Central memory CD8-positive, alpha-beta T cell (primary cell): ENCODE measurements around the gene S100B.
"Not testable (repeated sequence)": the region's sequence is repeated elsewhere in the genome, so short reads cannot be mapped to it uniquely, and the experiment has no call there.

Experiments used
- ATAC-seq: fragments of 150-1000 bp; cut with Tn5 transposase; replicated peaks from 2 replicates; pipeline ENCODE4 v1.10.0; 2022; ENCODE audit warnings: mild to moderate bottlenecking, moderate FRiP score, moderate number of reproducible peaks; ENCODE audit not compliant: poor library complexity, severe bottlenecking; ENCODE audit errors: extremely low read depth
- DNase-seq, 2 donors: peaks; one replicate each; pipeline ENCODE4 v3.0.0; 2021; ENCODE audit warnings: low spot score in 2 of 2
- H3K27ac Mint-ChIP-seq: one replicate; pipeline ENCODE4 v1.8.0; 2022; ENCODE audit warnings: low read depth, mild to moderate bottlenecking, moderate library complexity, mixed read lengths
- H3K27me3 Mint-ChIP-seq: one replicate; pipeline ENCODE4 v1.8.0; 2022; ENCODE audit warnings: mixed read lengths
- H3K36me3 Mint-ChIP-seq: one replicate; pipeline ENCODE4 v1.8.0; 2022; ENCODE audit warnings: mild to moderate bottlenecking, moderate library complexity, mixed read lengths; ENCODE audit not compliant: insufficient read depth
- H3K4me1 Mint-ChIP-seq: one replicate; pipeline ENCODE4 v1.8.0; 2022; ENCODE audit warnings: mixed read lengths
- H3K4me3 Mint-ChIP-seq: one replicate; pipeline ENCODE4 v1.8.0; 2022; ENCODE audit warnings: mild to moderate bottlenecking, moderate library complexity, mixed read lengths
- H3K9me3 Mint-ChIP-seq: one replicate; pipeline ENCODE4 v1.8.0; 2022; ENCODE audit warnings: mixed read lengths

Gene S100B

DNA sequence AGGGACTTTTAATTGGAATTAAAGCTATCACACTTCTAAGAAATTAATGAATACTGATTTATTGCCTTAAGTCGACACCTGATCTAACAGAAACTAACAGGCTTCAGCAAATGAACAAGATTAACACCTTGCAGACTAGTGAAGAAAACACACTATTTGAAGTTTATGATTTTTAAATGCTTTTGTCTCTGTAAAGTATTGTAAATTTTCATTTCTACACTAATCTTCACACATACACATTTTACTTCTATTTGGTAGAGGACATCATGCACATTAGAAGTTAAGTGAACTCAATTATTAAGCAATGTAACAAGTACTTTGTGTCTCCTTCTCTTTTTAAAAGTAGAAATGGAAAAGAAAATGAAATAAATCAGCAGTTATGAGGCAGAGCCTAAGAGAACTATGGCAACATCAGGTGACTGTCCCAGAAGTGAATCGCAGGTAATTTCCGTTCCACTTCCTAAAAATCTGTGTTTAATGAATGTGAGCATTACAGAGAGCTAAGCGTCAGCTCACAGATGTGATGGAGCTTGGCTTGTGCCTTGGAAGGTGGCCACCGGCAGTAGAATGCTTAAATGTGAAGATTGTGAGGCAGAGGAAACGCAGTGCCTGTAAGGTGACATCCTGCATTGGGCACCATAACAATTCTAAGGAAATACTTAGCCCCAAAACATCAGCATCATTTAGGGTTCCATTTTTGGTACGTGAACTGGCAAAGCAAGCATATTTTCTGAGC is 31.8 kb upstream of the S100B start:
- ATAC-seq (no peak), DNase-seq (no peak)
- H3K36me3 Mint-ChIP-seq = peaks cover 34% of the 10 kb centered on the region
- peaks cover 60% of the 10 kb centered on the region for H3K4me1 Mint-ChIP-seq
- peak overlapping the region; percentile 90 for H3K4me3 Mint-ChIP-seq
- peak overlapping the region; percentile 96 for H3K27ac Mint-ChIP-seq
- no peaks in the 10 kb centered on the region for H3K27me3 Mint-ChIP-seq
- H3K9me3 Mint-ChIP-seq = no peaks in the 10 kb centered on the region

DNA sequence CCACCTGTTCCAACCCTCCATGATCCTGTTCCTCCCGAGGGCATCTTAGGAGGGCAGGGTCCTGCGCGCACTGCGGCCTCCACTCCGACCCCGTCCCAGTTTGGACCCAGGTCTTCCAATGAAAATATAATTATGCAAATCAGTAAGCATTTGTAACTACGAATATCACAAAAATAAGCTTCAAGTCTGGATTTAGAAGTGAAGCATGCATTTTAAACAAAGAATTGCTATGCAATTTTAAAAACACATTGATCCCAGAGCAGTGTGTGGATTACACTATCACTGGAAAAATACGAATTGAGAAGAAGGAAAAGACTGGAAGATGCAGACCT is 31.3 kb upstream of the S100B start:
- DNase-seq (no peak), ATAC-seq (no peak)
- H3K9me3 Mint-ChIP-seq = no peaks in the 10 kb centered on the region
- H3K27ac Mint-ChIP-seq = peak overlapping the region; percentile 96
- H3K27me3 Mint-ChIP-seq = peaks cover 2% of the 10 kb centered on the region
- H3K4me1 Mint-ChIP-seq = peaks cover 54% of the 10 kb centered on the region
- peaks cover 32% of the 10 kb centered on the region for H3K36me3 Mint-ChIP-seq
- H3K4me3 Mint-ChIP-seq = peak overlapping the region; percentile 90

DNA sequence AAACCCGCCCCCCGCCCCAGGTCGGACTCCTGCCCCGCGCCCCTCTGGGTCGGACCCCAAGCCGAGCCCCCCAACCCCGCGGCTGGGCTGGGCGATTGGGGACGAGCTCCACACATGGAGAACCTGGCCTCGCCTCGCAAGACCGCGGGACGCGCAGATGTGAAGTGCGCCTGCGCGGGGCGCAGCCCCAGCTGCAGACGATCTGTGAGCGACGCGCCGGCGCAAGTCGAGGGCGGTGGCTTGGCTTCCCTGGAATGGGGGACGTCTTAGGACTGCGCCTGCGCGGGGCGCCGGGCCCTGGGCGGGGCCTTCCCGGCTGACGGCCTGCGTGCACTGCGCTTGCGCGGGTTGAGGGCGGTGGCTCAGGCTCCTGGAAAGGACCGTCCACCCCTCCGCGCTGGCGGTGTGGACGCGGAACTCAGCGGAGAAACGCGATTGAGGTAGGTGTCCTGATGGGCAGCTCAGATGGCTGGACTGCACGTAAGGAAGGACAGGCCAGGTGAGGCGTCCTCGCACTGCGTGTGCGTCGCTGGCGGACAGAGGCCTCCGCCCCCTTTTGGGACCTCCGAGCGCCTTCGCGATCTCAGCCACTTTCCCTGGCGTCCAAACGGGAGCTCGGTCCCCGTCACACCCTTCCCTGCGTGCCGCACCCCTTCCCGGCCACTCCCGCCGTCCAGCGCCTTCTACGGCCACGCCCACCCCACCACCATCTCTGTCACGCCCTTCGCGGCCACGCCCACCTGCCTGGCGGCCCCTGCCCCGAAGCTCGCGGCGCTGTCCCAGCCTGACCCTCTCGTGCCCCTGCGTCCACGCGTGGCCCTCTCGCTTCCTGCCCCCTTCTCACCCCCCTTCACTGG is 30.7 kb upstream of the S100B start, which contains the start of gene PRMT2:
Gene PRMT2, plus strand, starts transcription at position 351 of the 857 bp plus-strand sequence. CDS start 1,278 bp downstream, outside the sequence.
- peak within 1 kb of the TSS; percentile 90 for H3K4me3 Mint-ChIP-seq
- peaks cover 26% of the 10 kb centered on the region for H3K36me3 Mint-ChIP-seq
- no peaks in the 10 kb centered on the region for H3K9me3 Mint-ChIP-seq
- H3K27me3 Mint-ChIP-seq = peaks cover 8% of the 10 kb centered on the region
- peak; percentile 96 to 98 for DNase-seq
- H3K4me1 Mint-ChIP-seq = peaks cover 48% of the 10 kb centered on the region
- peak within 1 kb of the TSS; percentile 96 for H3K27ac Mint-ChIP-seq
- peak; percentile 81 for ATAC-seq

DNA sequence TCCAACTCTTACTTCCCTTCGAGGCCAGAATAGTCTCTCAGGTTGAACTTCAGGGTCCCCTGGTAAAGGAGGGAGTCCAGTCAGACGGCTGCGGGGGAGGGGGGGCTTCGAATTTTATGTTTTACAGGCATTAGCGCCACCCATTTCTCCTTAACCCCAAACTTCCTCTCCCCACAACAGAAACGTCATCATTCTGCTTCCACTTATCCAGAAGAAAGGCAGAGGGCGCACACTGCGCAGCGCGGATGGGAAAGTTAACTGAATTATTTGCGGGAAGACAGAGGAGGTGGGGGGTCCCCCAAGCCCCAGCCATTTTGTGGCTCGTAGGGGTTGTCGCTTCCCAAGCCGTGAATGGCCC is 30.1 kb upstream of the S100B start:
- no peak for DNase-seq
- peak; percentile 19 for ATAC-seq
- Mint-ChIP-seq H3K36me3 (peaks cover 23% of the 10 kb centered on the region), H3K27me3 (peaks cover 12% of the 10 kb centered on the region), H3K4me3 (peak overlapping the region; percentile 90), H3K4me1 (peaks cover 42% of the 10 kb centered on the region), H3K27ac (peak overlapping the region; percentile 96), H3K9me3 (no peaks in the 10 kb centered on the region)

DNA sequence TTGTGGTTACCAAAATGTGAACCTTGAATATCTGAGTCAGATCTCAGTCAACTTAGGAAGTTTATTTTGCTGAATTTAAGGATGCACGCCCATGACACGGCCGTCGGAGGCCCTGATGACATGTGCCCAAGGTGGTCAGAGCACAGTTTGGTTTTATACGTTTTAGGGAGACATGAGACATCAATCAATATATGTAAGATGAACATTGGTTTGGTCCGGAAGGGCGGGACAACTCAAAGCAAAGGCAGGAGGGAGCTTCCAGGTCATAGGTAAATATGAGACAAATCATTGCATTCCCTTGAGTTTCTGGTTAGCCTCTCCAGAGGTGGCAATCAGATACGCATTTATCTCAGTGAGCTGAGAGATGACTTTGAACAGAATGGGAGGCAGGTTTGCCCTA is 29.5 kb upstream of the S100B start:
- Mint-ChIP-seq H3K36me3 (peaks cover 18% of the 10 kb centered on the region), H3K27ac (peak overlapping the region; percentile 96), H3K9me3 (no peaks in the 10 kb centered on the region), H3K4me3 (peak overlapping the region; percentile 90), H3K4me1 (peaks cover 37% of the 10 kb centered on the region), H3K27me3 (peaks cover 12% of the 10 kb centered on the region)
- DNase-seq = no peak
- ATAC-seq = no peak

DNA sequence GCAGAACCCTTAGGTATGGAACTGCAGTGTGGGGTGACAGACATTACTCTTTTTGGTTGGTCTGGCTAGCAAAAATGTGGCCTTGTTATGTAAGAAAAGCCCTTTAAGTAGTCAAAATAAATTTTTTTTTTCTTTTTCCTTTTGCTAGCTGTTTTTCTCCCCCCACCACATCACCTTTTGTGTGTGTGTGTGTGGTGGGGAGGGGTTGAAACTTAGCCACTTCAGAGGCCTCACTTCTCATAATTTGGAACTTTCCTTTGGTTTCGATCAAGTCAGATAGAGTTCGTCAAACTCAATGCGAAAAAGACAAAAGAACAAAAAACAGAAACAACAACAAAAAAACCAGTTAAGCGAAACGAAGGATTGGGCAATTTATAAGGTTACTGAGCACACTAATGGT is 28.7 kb upstream of the S100B start:
- peak overlapping the region; percentile 26 for H3K27ac Mint-ChIP-seq
- no peaks in the 10 kb centered on the region for H3K9me3 Mint-ChIP-seq
- peaks cover 16% of the 10 kb centered on the region for H3K36me3 Mint-ChIP-seq
- ATAC-seq (no peak), DNase-seq (no peak)
- peak overlapping the region; percentile 36 for H3K4me3 Mint-ChIP-seq
- H3K4me1 Mint-ChIP-seq = peaks cover 29% of the 10 kb centered on the region
- peaks cover 12% of the 10 kb centered on the region for H3K27me3 Mint-ChIP-seq

DNA sequence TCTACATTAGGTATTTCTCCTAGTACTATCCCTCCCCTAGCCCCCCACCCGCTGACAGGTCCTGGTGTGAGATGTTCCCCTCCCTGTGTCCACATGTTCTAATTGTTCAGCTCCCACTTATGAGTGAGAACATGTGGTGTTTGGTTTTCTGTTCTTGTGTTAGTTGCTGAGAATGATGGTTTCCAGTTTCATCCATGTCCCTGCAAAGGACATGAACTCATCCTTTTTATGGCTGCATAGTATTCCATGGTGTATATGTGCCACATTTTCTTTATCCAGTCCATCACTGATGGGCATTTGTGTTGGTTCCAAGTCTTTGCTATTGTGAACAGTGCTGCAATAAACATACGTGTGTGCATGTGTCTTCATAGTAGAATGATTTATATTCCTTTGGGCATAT is 26.0 kb upstream of the S100B start:
- Mint-ChIP-seq H3K36me3 (peaks cover 12% of the 10 kb centered on the region), H3K27me3 (peaks cover 12% of the 10 kb centered on the region), H3K4me1 (peaks cover 14% of the 10 kb centered on the region)
- ATAC-seq, DNase-seq, H3K9me3 Mint-ChIP-seq, H3K27ac Mint-ChIP-seq, H3K4me3 Mint-ChIP-seq: not testable (repeated sequence)

DNA sequence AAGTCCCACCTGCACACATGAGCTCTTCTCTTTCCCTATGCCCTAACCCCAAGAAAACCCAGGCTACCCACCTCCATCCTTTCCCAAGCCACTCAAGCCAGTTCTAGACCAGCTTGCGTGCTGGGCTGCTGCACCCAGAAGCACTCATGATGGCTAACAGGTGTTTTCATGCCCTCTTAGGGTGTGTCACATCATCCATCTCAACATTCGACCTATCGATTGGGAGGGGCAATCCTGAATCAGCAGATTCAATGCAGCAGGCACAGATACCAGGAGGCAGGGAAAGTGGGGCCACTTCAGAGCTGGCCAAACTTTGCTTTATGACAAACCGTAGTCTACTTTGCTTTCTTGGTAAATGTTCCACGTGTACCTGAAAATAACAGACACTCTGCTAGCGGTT is 24.0 kb upstream of the S100B start:
- Mint-ChIP-seq H3K27me3 (peaks cover 12% of the 10 kb centered on the region), H3K9me3 (no peaks in the 10 kb centered on the region), H3K4me3 (no peak overlapping the region), H3K36me3 (peaks cover 2% of the 10 kb centered on the region), H3K4me1 (peaks cover 11% of the 10 kb centered on the region), H3K27ac (no peak overlapping the region)
- no peak for ATAC-seq
- no peak for DNase-seq

DNA sequence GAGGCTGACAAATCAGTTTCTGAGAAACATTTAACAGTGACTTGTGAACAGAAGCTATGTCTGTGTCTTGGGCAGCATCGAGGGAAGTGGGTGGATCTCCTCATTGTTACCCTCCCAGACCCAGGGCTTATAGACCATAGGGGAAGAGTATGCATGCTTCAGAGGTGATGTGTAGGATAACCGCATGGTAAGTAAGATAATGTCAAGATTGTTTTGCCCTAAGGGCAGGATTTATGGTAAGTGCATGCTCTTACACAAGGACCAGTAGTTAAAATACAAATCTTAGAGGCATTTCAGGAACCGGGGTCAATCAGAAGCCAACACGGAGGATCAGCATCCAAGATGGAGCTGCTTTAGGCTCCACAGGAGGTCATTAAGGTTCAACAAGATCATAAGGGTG is 22.8 kb upstream of the S100B start:
- Mint-ChIP-seq H3K36me3 (peaks cover 2% of the 10 kb centered on the region), H3K9me3 (no peaks in the 10 kb centered on the region), H3K4me1 (peaks cover 16% of the 10 kb centered on the region), H3K4me3 (no peak overlapping the region), H3K27me3 (peaks cover 12% of the 10 kb centered on the region), H3K27ac (no peak overlapping the region)
- no peak for DNase-seq
- no peak for ATAC-seq

DNA sequence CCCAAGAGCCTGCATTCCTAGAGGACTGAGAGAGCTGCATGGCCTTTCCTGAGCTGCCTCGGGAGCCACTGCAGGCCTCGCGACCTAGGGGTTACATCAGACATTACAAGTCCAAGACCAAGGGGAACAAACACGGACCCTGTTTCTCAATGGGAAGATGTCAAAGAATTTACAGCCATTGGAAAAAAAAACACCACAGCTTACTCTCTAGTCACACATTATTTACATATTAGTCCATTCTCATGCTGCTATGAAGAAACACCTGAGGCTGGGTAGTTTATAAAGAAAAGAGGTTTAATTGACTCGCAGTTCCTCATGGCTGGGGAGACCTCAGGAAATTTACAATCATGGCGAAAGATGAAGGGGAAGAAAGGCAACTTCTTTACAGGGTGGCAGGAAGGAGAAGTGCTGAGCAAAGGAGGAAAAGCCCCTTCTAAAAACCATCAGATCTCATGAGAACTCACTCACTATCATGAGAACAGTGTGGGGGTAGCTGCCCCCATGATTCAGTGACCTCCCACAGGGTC is 22.2 kb upstream of the S100B start:
- H3K4me3 Mint-ChIP-seq = peak overlapping the region; percentile 1
- H3K27ac Mint-ChIP-seq = peak overlapping the region; percentile 42
- no peak for DNase-seq
- H3K36me3 Mint-ChIP-seq = peaks cover 2% of the 10 kb centered on the region
- H3K4me1 Mint-ChIP-seq = peaks cover 23% of the 10 kb centered on the region
- peaks cover 12% of the 10 kb centered on the region for H3K27me3 Mint-ChIP-seq
- H3K9me3 Mint-ChIP-seq = no peaks in the 10 kb centered on the region
- no peak for ATAC-seq

DNA sequence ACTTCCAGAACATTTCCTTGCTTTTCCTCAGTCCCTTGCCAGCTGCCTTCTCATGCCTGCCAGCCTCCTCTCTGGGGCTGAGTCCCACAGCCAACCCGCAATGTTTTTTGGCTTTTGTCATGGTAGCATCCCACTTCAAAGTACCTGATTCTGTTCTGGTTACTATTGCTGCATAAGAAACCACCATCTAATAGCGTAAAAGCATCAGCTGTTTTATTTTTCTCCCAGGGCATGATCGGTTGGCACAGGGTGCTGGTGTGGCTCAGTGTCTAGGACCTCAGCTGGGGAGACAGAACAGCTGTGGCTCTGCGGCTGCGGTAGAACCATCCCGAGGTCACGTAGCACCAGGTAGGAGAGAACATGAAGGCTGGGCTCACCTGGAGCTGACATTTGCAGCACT is 21.7 kb upstream of the S100B start:
- Mint-ChIP-seq H3K27ac (peak overlapping the region; percentile 42), H3K36me3 (peaks cover 2% of the 10 kb centered on the region), H3K4me3 (peak overlapping the region; percentile 1), H3K9me3 (no peaks in the 10 kb centered on the region), H3K4me1 (peaks cover 28% of the 10 kb centered on the region), H3K27me3 (peaks cover 12% of the 10 kb centered on the region)
- DNase-seq (no peak), ATAC-seq (peak; percentile 31)

DNA sequence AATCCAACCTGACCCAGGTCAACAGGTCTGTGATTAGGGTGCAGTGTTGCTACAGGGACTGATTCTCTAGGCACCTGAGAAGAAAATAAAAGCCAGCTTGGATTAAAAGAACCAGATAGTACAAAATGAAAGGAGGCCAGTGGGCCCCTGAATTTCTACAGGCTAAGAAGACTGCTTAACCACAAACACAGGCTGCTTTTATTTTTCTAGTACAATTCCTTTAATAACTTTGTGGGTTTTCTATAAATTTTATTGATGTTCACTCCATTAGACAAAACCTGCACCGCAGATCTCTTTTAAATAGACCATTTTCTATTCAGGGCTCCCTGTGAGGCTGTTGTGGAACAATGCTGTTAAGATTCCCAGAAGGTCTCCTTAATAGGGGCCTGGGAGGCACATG is 20.9 kb upstream of the S100B start:
- Mint-ChIP-seq H3K27ac (no peak overlapping the region), H3K36me3 (peaks cover 2% of the 10 kb centered on the region), H3K9me3 (no peaks in the 10 kb centered on the region), H3K4me1 (peaks cover 35% of the 10 kb centered on the region), H3K27me3 (peaks cover 7% of the 10 kb centered on the region), H3K4me3 (no peak overlapping the region)
- DNase-seq (no peak), ATAC-seq (no peak)

DNA sequence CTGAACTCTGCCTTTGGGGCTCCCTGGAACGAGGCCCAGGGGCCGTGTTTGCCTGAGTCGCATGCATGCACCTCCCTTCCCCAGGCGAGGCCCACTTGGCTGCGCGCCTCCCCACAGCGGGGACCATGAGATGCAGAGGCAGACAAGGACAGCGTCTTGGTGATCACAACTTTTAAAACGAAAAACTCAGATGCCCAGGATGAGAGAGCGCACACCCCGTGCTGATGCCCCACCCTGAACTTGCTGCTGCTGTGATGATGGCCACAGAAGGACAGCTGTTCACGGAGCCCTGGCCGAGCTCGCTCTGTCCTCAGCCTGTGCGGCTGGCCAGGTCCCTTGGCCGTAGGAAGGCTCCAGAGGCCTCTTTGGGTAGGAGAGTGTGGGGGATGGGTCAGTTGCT is 19.2 kb upstream of the S100B start:
- no peak overlapping the region for H3K4me3 Mint-ChIP-seq
- H3K27me3 Mint-ChIP-seq = no peaks in the 10 kb centered on the region
- no peaks in the 10 kb centered on the region for H3K36me3 Mint-ChIP-seq
- H3K4me1 Mint-ChIP-seq = peaks cover 49% of the 10 kb centered on the region
- H3K9me3 Mint-ChIP-seq = no peaks in the 10 kb centered on the region
- no peak for DNase-seq
- no peak overlapping the region for H3K27ac Mint-ChIP-seq
- ATAC-seq = no peak
